ENCODE measurements around the gene SNX8.

- TF ChIP-seq RBBP5 (IDR thresholded peaks at IDR 0.05; ENCODE audit: borderline replicate concordance, insufficient read depth, low read length, poor library complexity, severe bottlenecking) (no peak), CREM (IDR thresholded peaks at IDR 0.05; ENCODE audit: low read depth) (no peak), CTCF (IDR thresholded peaks at IDR 0.05 in 2 of 3, conservative IDR thresholded peaks at IDR 0.05 in 1 of 3; ENCODE audit: insufficient read depth in 2 of 3, low read depth in 1 of 3, low read length in 3 of 3) (no peak)
Measured at GRCh38 chr7:2299131-2299829, 15.0 kb downstream of the SNX8 start.

Measured in K562 (cell line).